Ureter (tissue), 1 donor: Measurements from ENCODE around the gene ANGPTL8. TPM values are rescaled to one million over a fixed set of nuclear protein-coding genes. Genes with fewer than 3 reads are reported as not detected.

Experiments
- DNase-seq: peaks from one replicate; pipeline ENCODE4 v3.0.0-alpha.2; 2020; ENCODE audit warnings: low spot score
- total RNA-seq: library from RNA; stranded (reverse); gene quantifications from one replicate; pipeline ENCODE4 v1.2.4, GENCODE V29; 2023
- donor health status: DM: yes; HTN: yes; CAD: no.

Gene ANGPTL8
- total RNA-seq, 1 donor from 2014 or later, result not detected

GRCh38 chr19:11291415-11291814 lies 52.0 kb downstream of the ANGPTL8 start:
- no peak for DNase-seq

Other genes starting within 250 kb of the ANGPTL8 start
- 78.2 TPM for gene LDLR, start 150.2 kb upstream of the ANGPTL8 start, total RNA-seq
- 1.4 TPM for gene SPC24, start 83.8 kb upstream of the ANGPTL8 start, total RNA-seq
- 170 TPM for gene KANK2, start 42.1 kb upstream of the ANGPTL8 start, total RNA-seq
- 125 TPM for gene DOCK6, start 22.9 kb downstream of the ANGPTL8 start, total RNA-seq
- gene TSPAN16, start 56.5 kb downstream of the ANGPTL8 start, total RNA-seq, result not detected
- 58.1 TPM for gene RAB3D, start 100.0 kb downstream of the ANGPTL8 start, total RNA-seq
- 185 TPM for gene TMEM205, start 106.6 kb downstream of the ANGPTL8 start, total RNA-seq
- gene CCDC159, start 106.9 kb downstream of the ANGPTL8 start, total RNA-seq, result 44.4 TPM
- gene PLPPR2, start 115.8 kb downstream of the ANGPTL8 start, total RNA-seq, result 25.5 TPM
- 4.3 TPM for gene SWSAP1, start 135.0 kb downstream of the ANGPTL8 start, total RNA-seq
- gene EPOR, start 144.7 kb downstream of the ANGPTL8 start, total RNA-seq, result 6.7 TPM
- 44.2 TPM for gene RGL3, start 179.7 kb downstream of the ANGPTL8 start, total RNA-seq
- 0.78 TPM for gene ODAD3, start 195.5 kb downstream of the ANGPTL8 start, total RNA-seq
- gene PRKCSH, start 196.0 kb downstream of the ANGPTL8 start, total RNA-seq, result 267 TPM
- gene ELAVL3, start 241.4 kb downstream of the ANGPTL8 start, total RNA-seq, result not detected